HG03457 (cell line): ENCODE measurements around the gene MIP.
"Not testable (repeated sequence)": the region's sequence is repeated elsewhere in the genome, so short reads cannot be mapped to it uniquely, and the experiment has no call there.

ENCODE experiments used
- ATAC-seq: cut with Tn5 transposase; IDR thresholded peaks from one replicate; pipeline ENCODE4 v1.9.1; 2021; ENCODE audit warnings: moderate number of reproducible peaks; ENCODE audit not compliant: unreplicated experiment

The MIP gene

DNA sequence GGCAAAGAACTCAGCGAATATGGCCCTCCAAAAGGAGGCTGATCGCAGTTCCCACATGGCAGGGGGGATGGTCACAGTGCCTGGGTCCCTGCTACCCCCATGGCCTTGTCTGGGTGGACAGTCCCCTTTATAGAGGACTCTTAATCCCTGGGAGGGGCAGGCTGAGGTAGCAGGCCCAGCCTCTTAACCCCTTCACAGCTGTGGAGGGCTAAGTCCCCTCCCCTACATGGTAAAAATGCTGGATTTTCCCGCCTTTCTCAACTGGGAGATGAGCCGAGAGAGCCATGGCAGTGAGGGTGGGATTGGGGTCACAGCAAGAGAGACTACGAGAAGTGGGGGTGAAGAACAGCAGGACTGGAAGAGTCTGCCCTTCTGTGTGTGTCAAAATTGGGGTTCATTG is at the start of gene MIP:
Gene MIP, minus strand, starts transcription at position 101 of the 400 bp plus-strand sequence. Its CDS starts 44 bp downstream, at position 57.
- ATAC-seq = no peak

DNA sequence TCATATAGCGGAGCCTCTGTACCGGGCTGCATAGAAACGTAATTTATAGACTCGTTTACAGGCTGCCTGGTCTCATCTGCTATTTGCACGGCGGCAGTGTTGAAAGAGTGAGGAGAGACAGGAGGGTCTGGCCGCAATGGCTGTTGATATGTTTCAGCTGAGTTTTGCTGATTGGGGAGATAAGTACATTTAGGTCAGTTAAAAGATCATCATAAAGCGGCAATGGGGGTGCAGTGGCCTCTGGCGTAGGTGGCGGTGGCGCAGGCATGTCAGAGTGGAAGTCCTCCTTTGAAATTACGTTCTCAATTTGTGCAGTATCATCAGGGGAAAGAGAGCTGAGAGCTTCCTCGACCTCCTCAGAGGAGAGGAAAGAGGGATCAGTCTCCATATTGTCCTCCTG is 45.4 kb upstream of the MIP start:
- ATAC-seq = not testable (repeated sequence)

DNA sequence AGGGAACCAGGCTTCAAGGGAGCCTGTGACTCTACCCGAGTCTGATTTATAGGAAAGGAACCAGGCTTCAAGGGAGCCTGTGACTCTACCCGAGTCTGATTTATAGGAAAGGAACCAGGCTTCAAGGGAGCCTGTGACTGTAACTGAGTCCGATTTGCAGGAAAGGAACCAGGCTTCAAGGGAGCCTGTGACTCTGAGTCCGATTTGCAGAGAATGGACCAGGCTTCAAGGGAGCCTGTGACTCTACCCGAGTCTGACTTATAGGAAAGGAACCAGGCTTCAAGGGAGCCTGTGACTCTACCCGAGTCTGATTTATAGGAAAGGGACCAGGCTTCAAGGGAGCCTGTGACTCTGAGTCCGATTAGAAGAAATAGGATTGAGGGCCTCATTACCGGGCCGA is 45.0 kb upstream of the MIP start:
- ATAC-seq = not testable (repeated sequence)

- ATAC-seq = not testable (repeated sequence)
Measured at GRCh38 chr12:56498126-56498902, 43.9 kb upstream of the MIP start.

- ATAC-seq = not testable (repeated sequence)
Measured at GRCh38 chr12:56496704-56497103, 42.2 kb upstream of the MIP start.

DNA sequence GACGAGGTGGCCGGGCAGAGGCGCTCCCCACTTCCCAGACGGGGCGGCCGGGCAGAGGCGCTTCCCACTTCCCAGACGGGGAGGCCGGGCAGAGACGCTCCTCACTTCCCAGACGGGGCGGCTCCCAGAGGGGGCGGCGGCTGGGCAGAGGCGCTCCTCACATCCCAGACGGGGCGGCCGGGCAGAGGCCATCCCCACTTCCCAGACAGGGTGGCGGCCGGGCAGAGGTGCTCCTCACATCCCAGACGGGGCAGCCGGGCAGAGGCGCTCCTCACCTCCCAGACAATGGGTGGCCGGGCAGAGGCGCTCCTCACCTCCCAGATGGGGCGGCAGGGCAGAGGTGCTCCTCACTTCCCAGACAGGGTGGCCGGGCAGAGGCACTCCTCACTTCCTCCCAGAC is 40.0 kb upstream of the MIP start:
- ATAC-seq = not testable (repeated sequence)

- ATAC-seq = not testable (repeated sequence)
Measured at GRCh38 chr12:56494106-56494415, 39.6 kb upstream of the MIP start.

GRCh38 chr12:56493409-56494105 is 39.1 kb upstream of the MIP start:
- not testable (repeated sequence) for ATAC-seq

DNA sequence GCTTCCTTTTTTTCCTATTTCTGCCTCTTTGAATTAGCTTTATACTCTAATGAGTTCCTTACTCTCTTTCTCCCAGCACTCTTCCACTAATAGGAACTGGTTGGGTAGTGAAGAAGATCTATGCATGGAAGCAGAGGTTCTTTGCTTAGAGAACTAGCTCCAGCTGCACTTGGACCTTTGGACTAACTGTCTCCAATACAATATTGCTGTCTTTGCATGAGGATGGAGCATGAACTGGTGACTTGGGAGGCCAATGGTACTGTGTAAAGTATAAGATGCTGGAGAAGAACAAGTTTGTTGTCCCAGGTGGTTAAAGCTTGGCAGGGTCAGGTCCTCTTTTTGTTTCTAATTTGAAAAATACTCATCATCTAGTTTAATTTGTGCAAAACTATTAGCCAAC is 35.9 kb upstream of the MIP start:
- ATAC-seq = no peak

DNA sequence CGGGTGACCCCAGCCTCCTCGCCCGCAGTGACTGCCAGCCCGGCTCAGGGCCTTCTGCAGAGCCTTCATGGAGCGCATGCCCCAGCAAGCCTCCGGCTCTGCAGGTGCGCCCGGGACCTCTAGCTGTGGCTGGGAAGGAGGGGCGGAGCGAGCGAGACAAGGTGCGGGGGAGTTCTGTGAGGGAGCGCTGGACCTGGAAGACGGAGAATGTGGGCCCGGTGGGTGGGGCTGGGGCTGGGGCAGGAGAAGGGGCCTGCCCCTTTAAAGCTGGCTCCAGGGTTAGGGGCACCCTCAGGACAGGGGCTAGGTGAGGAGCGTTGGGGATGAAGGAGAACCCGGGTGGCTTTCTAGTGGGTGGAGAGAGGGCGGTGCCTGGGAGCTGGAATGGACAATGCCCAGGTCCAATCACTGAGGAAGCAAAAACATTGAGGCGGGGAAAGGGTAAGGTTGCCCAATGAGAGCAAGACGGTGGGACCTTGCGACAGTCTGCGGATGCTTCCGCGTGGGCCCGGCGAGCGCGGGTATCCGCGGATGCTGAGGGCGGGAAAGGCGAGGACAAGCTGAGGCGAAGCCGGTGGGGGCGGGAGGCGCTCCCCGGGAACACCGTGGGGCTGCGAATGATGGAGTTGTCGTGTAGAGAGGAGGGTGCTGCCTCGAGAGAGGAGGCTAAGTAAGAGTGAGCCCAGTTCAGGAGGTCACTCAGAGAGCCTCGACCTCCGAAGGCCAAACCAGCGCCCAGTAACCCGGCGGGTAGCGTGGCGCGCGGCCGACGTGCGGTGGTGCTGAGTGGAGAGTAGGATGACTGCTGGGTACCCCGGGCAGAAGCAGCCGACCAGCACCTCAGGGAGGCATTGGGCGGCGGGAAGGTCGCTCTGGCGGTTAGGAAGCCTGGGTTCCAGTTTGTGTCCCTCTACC is 33.8 kb upstream of the MIP start, which contains the start of gene GLS2:
Gene GLS2, minus strand, starts transcription at position 121 of the 915 bp plus-strand sequence. Its CDS starts 43 bp downstream, at position 78.
- peak; percentile 82 for ATAC-seq

DNA sequence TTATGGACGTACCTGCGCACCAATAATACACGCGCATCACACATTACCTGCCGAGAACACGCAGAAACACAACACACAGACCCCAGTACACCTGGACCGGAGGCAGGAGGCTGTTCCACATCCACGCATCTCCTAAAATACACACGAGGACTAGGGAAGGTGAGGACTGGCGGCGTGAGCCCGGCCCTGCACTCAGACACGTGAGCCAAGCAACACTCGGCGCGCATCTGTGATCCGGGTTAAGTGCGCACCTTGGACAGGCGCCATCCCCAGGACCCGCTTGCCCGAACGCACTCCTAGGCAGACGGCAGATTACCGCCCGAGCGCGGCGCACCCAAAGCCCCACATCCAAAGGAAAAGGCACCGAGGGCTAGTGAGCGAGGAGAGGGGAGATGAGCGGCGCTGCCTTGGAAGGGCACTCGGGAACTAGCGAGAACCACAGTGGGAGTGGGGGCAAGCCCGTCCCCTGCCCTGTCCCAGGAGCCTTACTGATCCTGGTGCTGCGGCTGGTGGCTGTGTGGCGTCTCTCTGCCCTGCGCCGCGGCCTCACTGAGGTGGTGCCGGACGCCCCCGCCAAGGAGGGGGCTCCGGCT is 33.1 kb upstream of the MIP start:
- ATAC-seq = no peak

DNA sequence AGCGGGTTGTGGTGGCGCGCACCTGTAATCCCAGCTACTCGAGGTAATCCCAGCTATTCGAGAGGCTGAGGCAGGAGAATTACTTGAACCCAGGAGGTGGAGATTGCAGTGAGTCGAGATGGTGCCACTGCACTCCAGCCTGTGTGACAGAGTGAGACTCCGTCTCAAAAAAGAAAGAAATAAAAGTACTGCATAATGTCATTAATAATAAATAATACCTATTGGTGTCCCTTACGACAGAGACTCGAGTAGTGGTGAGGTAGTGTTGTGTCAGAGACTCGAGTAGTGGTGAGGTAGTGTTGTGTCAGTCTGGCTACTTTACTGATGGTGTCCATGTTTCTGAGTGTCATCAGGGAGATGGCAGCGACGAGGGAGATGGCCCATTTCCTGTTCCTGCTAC is 32.2 kb upstream of the MIP start:
- ATAC-seq = no peak

- no peak for ATAC-seq
Measured at GRCh38 chr12:56484566-56484965, 30.1 kb upstream of the MIP start.

GRCh38 chr12:56479625-56480024 is 25.2 kb upstream of the MIP start:
- ATAC-seq = no peak

- no peak for ATAC-seq
Measured at GRCh38 chr12:56477521-56478225, 23.2 kb upstream of the MIP start.

DNA sequence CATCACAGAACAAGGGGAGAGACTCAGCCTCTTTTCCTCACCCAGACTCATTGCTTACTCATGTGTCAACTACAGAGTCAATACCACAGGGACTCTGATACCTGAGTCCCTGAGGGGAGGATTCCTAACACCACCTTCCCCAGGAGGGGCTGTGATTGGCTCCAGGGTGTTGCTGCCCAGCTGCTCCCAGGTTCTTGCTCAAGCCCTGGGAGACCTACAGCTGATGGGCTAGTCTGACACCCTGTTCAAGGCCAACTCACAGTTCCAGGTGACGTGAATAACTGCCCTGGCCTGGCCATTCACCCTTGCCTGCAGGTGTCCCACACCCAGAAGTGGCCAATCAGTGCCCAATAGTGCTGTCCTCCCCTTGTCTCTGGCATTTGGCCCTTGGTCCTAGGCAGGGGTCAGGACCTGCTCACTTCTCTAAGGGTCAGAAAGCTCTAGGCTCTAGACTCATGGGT is 22.5 kb upstream of the MIP start:
- no peak for ATAC-seq

- no peak for ATAC-seq
Measured at GRCh38 chr12:56476143-56476542, 21.7 kb upstream of the MIP start.

- ATAC-seq = no peak
Measured at GRCh38 chr12:56474389-56474788, 19.9 kb upstream of the MIP start.

DNA sequence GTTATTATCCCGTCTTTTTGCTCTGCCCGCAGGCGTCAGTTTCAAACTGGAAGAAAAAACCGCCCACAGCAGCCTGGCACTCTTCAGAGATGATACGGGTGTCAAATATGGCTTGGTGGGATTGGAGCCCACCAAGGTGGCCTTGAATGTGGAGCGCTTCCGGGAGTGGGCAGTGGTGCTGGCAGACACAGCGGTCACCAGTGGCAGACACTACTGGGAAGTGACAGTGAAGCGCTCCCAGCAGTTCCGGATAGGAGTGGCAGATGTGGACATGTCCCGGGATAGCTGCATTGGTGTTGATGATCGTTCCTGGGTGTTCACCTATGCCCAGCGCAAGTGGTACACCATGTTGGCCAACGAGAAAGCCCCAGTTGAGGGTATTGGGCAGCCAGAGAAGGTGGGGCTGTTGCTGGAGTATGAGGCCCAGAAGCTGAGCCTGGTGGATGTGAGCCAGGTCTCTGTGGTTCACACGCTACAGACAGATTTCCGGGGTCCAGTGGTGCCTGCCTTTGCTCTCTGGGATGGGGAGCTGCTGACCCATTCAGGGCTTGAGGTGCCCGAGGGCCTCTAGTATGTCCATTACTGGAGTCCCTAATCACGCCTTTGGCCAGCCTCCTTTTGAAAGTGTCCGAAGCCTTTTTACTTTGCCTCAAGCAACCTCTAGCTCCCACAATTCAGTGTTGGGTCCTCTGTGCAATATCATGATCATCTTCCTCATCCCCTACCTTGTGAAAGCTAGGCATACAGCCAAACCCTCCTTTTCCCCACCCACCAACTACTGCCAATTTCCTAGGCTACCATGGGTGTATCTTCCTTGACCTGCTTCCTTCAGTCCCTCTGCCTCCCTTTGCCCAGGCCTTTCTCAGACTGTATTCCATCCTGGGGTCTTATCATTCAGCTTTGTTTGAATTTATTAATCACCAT is 14.8 kb upstream of the MIP start:
- ATAC-seq = no peak
